NCI-H146 treated with DMSO at 0.1 percent for 48 hours (cell line): ENCODE results near the gene MEGF10.

ENCODE experiments used
- DNase-seq: peaks from one replicate; lab custom pipeline; 2025; ENCODE audit not compliant: unreplicated experiment; lab: John Stamatoyannopoulos, UW

MEGF10 gene

DNA sequence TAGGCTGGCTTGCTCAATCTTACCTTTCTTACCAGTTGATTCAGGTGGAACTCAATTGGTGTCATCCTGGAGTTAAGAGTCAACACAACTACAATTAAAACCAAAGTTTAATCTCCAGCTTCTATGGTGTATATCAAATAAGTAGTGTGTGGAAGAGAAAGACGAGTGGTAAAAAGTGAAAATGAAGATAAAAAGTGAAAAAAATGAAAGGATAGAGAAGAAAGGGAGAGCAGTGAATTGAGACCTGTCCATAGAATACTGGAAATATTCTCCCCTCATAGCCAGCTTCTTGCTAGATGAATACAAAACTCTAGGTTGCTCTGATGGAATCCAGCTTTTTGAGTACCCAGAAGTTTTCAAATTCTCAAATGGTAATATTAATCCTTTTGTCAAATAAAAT is 76.4 kb downstream of the MEGF10 start:
- no peak for DNase-seq

DNA sequence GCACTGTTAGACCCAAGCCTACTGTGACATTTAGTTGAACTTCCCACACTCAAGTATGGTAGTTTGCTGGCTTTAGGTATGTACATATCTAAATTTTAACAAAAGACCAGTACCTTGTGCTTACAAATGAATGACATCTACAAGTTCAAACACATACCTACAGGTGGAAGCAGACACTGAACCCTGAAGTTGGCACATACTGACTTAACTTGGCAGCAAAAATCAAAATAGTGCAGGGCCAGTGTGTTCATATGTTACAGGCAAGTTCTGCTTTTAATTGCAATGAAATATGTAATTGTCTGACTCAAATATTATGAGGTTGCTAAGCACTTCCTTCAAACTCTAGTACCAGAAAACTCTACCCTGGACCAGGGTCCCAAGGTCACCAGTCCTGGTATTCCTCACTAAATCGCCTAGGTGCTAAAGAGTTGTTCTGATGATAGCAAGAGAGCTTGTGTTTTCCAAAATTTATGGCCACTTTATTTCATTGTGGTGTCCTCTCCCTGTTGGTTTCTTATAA is 77.4 kb downstream of the MEGF10 start:
- DNase-seq = no peak

DNA sequence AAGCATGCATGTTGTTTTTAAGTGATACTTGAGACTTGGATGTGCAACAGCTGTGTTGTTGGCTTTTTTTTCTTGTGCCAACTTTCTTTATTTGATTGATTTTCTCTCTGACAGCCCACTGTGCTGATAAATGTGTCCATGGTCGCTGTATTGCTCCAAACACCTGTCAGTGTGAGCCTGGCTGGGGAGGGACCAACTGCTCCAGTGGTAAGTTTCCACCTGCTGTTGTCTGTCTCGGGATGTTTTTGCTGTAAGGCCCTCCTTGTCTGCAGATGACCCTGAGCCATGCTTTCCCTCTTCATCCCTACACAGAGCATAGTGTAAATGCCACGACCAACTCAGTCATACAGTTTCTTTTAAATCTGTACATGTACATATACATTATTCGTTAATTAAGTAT is 79.2 kb downstream of the MEGF10 start:
- no peak for DNase-seq

DNA sequence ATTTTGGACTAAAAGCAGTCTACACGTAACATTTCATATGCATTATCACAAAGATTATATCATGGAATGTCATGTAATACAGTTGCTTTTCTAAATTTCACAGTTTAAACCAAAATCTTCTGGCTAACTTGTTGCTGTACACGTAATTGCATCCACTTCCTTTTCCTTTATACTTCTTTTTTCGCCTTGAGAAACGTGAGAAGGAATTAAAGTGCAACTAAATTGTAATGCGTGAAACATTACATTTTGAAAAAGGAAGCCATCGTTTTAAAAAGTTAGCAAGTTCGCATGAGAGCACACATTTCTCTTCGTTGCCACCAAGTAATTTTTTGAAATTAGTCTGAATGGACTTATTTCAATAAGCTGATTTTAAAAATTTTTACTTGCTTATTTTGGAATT is 80.0 kb downstream of the MEGF10 start:
- DNase-seq = no peak

GRCh38 chr5:127373858-127374491 is 83.4 kb downstream of the MEGF10 start:
- no peak for DNase-seq

GRCh38 chr5:127375124-127375523 is 84.5 kb downstream of the MEGF10 start:
- DNase-seq = no peak

DNA sequence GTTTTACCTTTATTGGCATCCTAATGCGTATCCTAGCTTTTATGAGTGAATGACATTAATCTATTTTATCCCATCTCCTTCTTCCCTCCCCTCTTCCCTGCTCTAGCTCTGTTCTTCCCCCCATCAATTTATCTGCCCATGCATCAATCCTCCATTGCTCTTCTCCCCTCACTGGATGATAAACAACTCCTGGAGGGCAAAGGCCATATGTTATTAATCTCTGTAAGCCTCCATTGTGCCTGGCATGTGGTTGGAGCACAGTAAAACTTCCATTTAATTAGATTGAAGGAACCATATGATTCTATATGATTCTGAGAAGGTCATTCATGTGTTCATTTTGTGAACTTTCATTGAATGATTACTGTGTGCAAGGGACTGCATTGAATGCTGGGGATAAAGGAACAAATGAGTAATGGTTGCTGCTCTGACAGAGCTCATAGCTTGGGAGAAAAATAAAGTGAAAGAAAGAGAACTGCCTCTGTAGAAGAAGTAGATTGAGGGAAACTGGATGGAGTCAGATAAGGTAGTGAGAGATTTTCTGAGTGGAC is 85.0 kb downstream of the MEGF10 start:
- no peak for DNase-seq

GRCh38 chr5:127377651-127378050 is 87.1 kb downstream of the MEGF10 start:
- DNase-seq = no peak

DNA sequence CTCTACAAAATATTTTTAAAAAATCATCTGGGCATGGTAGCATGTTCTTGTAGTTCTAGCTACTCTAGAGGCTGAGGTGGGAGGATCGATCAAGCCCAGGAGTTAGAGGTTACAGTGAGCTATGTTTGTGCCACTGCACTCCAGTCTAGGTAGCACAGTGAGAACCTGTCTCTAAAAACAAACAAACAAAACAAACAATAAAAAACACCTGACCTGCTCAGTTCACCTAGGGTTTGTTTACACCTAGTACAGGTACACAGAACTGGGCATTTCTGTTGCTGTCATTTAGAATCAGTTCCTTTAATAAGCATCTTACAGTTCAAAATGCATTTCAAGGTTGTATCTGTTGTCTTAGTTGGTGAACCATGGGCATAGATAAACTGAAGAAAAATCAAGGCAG is 95.3 kb downstream of the MEGF10 start:
- DNase-seq = no peak

- no peak for DNase-seq
Observed at GRCh38 chr5:127386557-127386956, 96.0 kb downstream of the MEGF10 start.

- DNase-seq = no peak
Observed at GRCh38 chr5:127389601-127390000, 99.0 kb downstream of the MEGF10 start.

- no peak for DNase-seq
Observed at GRCh38 chr5:127392762-127393161, 102.2 kb downstream of the MEGF10 start.

GRCh38 chr5:127396490-127397155 is 106.0 kb downstream of the MEGF10 start:
- DNase-seq = no peak

- no peak for DNase-seq
Observed at GRCh38 chr5:127398508-127398907, 107.9 kb downstream of the MEGF10 start.

GRCh38 chr5:127399068-127399467 is 108.5 kb downstream of the MEGF10 start:
- DNase-seq = no peak

DNA sequence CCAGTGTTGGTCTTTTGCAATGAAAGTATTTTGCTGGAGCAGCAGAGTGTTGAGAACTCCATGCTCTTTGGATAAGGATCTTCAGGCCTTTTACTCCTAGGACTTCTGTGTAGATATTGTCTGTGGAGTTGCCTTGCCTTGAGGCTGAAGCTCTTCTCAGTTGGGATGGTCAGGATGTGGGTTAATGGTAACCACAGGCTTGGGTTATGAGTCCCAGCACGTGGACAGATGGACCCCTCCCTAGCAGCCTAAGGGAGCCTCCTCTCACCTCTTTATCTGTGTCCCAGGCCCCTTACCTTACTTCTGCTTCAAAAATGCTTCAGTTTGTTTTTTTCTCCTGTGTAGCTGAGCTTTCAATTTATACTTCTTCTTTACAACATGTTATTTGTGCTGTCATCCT is 109.9 kb downstream of the MEGF10 start:
- DNase-seq = no peak

DNA sequence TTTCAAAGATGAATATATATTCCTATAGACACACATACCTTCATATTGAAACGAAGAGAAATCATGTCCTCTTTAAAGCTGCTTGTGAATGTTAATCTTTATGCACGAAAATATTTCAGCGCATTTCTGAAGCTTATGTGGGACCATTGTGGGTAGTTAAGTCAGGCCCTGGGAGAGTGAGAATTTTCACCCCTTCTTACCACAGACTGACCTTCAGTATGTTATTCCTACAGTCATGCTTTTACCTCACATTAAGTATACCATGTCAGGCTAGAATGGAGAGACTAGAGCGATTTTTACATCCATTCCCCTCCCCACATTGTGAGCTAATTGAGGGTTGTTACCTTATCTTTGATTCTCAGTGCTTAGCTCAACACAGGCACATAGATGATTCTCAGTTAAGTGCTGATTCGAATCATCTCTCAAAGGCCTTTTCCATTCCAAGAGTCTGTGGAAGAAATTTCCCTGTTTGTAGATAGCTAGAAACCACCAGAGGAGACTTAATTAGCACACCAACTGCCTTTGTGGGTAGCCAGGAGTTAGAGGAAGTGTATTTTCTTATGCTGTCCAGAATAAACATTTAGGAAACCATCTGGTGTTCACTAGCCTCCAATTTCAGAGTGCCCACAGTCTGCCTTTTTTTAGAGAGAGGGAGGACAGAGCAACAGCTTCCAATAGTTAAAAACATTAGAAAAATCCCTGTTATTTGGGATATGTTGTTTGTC is 110.5 kb downstream of the MEGF10 start:
- DNase-seq = no peak

GRCh38 chr5:127402361-127402760 is 111.8 kb downstream of the MEGF10 start:
- DNase-seq = no peak

DNA sequence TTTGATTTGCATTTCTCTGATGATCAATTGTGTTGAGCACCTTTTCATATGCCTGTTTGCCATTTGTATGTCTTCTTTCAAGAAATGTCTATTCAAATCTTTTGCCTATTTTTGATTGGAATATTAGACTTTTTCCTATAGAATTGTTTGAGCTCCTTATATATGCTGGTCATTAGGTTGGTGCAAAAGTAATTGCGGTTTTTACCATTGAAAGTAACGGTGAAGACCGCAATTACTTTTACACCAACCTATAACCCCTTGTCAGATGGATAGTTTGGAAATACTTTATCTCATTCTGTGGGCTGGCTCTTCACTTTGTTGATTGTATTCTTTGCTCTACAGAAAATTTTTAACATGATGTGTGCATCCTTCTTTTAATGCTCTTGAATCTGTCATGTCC is 113.6 kb downstream of the MEGF10 start:
- DNase-seq = no peak

- DNase-seq = no peak
Observed at GRCh38 chr5:127406326-127407121, 115.9 kb downstream of the MEGF10 start.
